ENCODE measurements around the gene VSIG10L2. TPM values are rescaled to one million over a fixed set of nuclear protein-coding genes. Genes with fewer than 3 reads are reported as not detected.

Gene VSIG10L2
- total RNA-seq, 1 donor from 2014 or later, result not detected

DNA sequence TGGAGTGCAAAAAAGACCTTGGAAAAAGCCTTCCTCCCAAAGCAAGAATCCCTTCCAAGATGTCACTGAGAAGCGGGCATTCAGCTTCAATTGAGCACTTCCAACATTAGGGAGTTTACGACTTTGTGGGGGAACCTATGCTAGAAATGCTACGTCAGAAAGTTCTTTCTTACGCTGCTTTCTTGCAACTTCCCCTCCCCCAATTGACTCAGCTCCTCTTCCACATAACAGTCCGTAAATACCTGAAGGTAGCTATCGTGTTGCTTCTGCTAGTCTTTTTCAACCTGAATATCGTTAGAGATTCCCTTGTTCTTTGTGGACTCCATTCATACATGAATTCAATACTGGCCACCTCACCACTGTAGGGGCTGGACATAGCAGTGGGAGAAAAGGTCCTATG is 47.0 kb downstream of the VSIG10L2 start:
- H3K4me3 ChIP-seq (ENCODE audit: low read depth, low read length), result no peak overlapping the region
- TF ChIP-seq CTCF (IDR thresholded peaks at IDR 0.05; ENCODE audit: insufficient read depth, low read length, poor library complexity, severe bottlenecking), result no peak
- no peaks in the 10 kb centered on the region for H3K27me3 ChIP-seq (ENCODE audit: control insufficient read depth, insufficient read depth, low read length)
- no peak for DNase-seq (ENCODE audit: low read depth)
- H3K36me3 ChIP-seq (ENCODE audit: control insufficient read depth, insufficient read depth, low read length), result no peaks in the 10 kb centered on the region

DNA sequence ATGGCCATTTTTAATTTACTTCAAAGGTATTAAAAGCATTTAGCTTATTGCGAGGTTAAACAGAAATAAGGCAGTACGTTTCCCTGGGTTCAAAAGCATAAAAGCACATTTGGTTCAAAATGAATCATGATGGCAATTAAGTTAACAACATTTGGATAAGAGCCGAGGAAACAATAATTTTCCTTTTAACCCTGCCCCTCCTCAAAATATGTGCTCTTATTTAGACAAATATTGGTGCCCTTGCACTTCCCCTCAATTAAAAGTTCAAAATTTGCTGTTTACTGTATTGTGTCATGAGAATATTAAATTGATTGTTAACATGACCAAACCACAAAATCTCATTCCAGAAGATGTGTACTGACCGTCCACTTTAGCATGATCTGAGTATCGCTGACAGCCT is 48.7 kb downstream of the VSIG10L2 start:
- no peak for TF ChIP-seq CTCF (IDR thresholded peaks at IDR 0.05; ENCODE audit: insufficient read depth, low read length, poor library complexity, severe bottlenecking)
- Histone ChIP-seq H3K27me3 (ENCODE audit: control insufficient read depth, insufficient read depth, low read length) (no peaks in the 10 kb centered on the region), H3K4me3 (ENCODE audit: low read depth, low read length) (no peak overlapping the region), H3K36me3 (ENCODE audit: control insufficient read depth, insufficient read depth, low read length) (no peaks in the 10 kb centered on the region)
- DNase-seq (ENCODE audit: low read depth), result no peak

- no peak for DNase-seq (ENCODE audit: low read depth)
- Histone ChIP-seq H3K4me3 (ENCODE audit: low read depth, low read length) (no peak overlapping the region), H3K27me3 (ENCODE audit: control insufficient read depth, insufficient read depth, low read length) (no peaks in the 10 kb centered on the region), H3K36me3 (ENCODE audit: control insufficient read depth, insufficient read depth, low read length) (no peaks in the 10 kb centered on the region)
- TF ChIP-seq CTCF (IDR thresholded peaks at IDR 0.05; ENCODE audit: insufficient read depth, low read length, poor library complexity, severe bottlenecking), result no peak
Observed at GRCh38 chr11:125995313-125995712, 49.5 kb downstream of the VSIG10L2 start.

GRCh38 chr11:125998267-125998666 is 52.4 kb downstream of the VSIG10L2 start:
- H3K27me3 ChIP-seq (ENCODE audit: control insufficient read depth, insufficient read depth, low read length), result no peaks in the 10 kb centered on the region
- no peaks in the 10 kb centered on the region for H3K36me3 ChIP-seq (ENCODE audit: control insufficient read depth, insufficient read depth, low read length)
- DNase-seq (ENCODE audit: low read depth), result no peak
- H3K4me3 ChIP-seq (ENCODE audit: low read depth, low read length), result no peak overlapping the region
- TF ChIP-seq CTCF (IDR thresholded peaks at IDR 0.05; ENCODE audit: insufficient read depth, low read length, poor library complexity, severe bottlenecking), result no peak

DNA sequence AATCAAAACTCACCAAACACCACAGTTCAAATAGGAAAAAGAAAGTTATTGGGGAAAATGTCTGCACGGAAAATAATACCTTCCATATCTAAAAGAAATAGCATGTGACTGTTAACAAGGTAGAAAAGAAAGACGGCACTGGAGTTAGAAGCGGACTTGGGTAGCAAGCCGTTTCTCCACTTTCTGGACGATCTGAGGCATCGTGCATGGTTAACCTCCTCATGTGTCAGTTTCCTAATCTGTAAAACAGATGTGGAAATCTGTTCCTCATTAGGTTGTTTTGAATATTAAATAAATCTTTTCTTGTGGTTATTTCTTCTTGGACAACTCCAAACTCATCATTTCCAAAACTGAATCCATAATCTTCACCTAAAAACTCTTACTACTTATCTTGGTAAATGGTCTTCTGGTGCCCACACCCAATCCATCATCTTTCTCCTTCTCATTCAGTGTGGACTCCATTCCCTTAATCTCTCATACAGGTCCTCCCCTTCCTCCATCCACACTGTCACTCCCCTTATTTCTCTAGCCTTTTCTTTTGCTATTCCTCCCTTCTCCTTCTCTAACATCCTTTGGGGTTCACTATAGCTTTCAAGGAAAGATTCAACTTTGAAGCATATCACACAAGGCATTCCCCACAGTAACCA is 53.5 kb downstream of the VSIG10L2 start:
- H3K4me3 ChIP-seq (ENCODE audit: low read depth, low read length), result no peak overlapping the region
- no peak for DNase-seq (ENCODE audit: low read depth)
- TF ChIP-seq CTCF (IDR thresholded peaks at IDR 0.05; ENCODE audit: insufficient read depth, low read length, poor library complexity, severe bottlenecking), result no peak
- H3K36me3 ChIP-seq (ENCODE audit: control insufficient read depth, insufficient read depth, low read length), result no peaks in the 10 kb centered on the region
- no peaks in the 10 kb centered on the region for H3K27me3 ChIP-seq (ENCODE audit: control insufficient read depth, insufficient read depth, low read length)

- no peak for TF ChIP-seq CTCF (IDR thresholded peaks at IDR 0.05; ENCODE audit: insufficient read depth, low read length, poor library complexity, severe bottlenecking)
- DNase-seq (ENCODE audit: low read depth), result no peak
- H3K36me3 ChIP-seq (ENCODE audit: control insufficient read depth, insufficient read depth, low read length), result no peaks in the 10 kb centered on the region
- H3K4me3 ChIP-seq (ENCODE audit: low read depth, low read length), result no peak overlapping the region
- no peaks in the 10 kb centered on the region for H3K27me3 ChIP-seq (ENCODE audit: control insufficient read depth, insufficient read depth, low read length)
Observed at GRCh38 chr11:126002181-126002580, 56.3 kb downstream of the VSIG10L2 start.

Data from kidney epithelial cell (primary cell).